Osteoblast (primary cell): ENCODE data around the gene JAZF1. TPM values are rescaled to one million over a fixed set of nuclear protein-coding genes. Genes with fewer than 3 reads are reported as not detected.

Source experiments
- DNase-seq: peaks from one replicate; pipeline ENCODE4 v3.0.0; 2011; ENCODE audit warnings: low spot score, mixed read lengths; ENCODE audit not compliant: insufficient read length; ENCODE audit errors: missing footprints
- H2AFZ ChIP-seq: 2 replicates; pipeline ENCODE4 v1.6.0; 2011; ENCODE audit warnings: mild to moderate bottlenecking, low read length
- H3K27ac ChIP-seq: 2 replicates; pipeline ENCODE4 v1.5.1; 2011; ENCODE audit warnings: mild to moderate bottlenecking, low read depth, low read length, moderate library complexity
- H3K27me3 ChIP-seq: 2 replicates; pipeline ENCODE4 v1.6.0; 2012; ENCODE audit warnings: mild to moderate bottlenecking, control low read depth, inconsistent platforms, low read length, moderate library complexity; ENCODE audit not compliant: insufficient read depth
- H3K36me3 ChIP-seq: 2 replicates; pipeline ENCODE4 v1.5.1; 2011; ENCODE audit warnings: mild to moderate bottlenecking, low read length, control low read depth, moderate library complexity; ENCODE audit not compliant: insufficient read depth
- H3K4me1 ChIP-seq: 2 replicates; pipeline ENCODE4 v1.5.1; 2011; ENCODE audit warnings: mild to moderate bottlenecking, low read length, control low read depth, moderate library complexity; ENCODE audit not compliant: insufficient read depth
- H3K4me2 ChIP-seq: 2 replicates; pipeline ENCODE4 v1.6.0; 2011; ENCODE audit warnings: mild to moderate bottlenecking, low read length; ENCODE audit not compliant: insufficient read depth
- H3K4me3 ChIP-seq: fragments of 200-600 bp; sonication (generic); 3 replicates; pipeline ENCODE4 v1.5.1; 2012; ENCODE audit warnings: mild to moderate bottlenecking, low read length, inconsistent platforms; ENCODE audit not compliant: insufficient read depth
- H3K79me2 ChIP-seq: 2 replicates; pipeline ENCODE4 v1.6.0; 2012; ENCODE audit warnings: mild to moderate bottlenecking, low read length, control low read depth, inconsistent platforms; ENCODE audit not compliant: insufficient read depth
- H3K9me3 ChIP-seq: 2 replicates; pipeline ENCODE4 v1.5.1; 2011; ENCODE audit warnings: low read depth, low read length, control low read depth
- H4K20me1 ChIP-seq: 2 replicates; pipeline ENCODE4 v1.6.0; 2012; ENCODE audit warnings: mild to moderate bottlenecking, low read length, control low read depth; ENCODE audit not compliant: insufficient read depth
- total RNA-seq: library from RNA; depleted of rRNA; stranded (reverse); fragments of >200 nt; gene quantifications from 2 replicates; pipeline ENCODE4 v1.2.3, GENCODE V29; 2012
- TF ChIP-seq, protein P1 (sequence below): IDR thresholded peaks from 2 replicates; pipeline ENCODE4 v1.5.1; 2011; ENCODE audit warnings: mild to moderate bottlenecking, low read depth, low read length, moderate library complexity; ENCODE audit errors: extremely low read depth

The JAZF1 gene
- total RNA-seq, 1 donor, result 15.9 TPM

DNA sequence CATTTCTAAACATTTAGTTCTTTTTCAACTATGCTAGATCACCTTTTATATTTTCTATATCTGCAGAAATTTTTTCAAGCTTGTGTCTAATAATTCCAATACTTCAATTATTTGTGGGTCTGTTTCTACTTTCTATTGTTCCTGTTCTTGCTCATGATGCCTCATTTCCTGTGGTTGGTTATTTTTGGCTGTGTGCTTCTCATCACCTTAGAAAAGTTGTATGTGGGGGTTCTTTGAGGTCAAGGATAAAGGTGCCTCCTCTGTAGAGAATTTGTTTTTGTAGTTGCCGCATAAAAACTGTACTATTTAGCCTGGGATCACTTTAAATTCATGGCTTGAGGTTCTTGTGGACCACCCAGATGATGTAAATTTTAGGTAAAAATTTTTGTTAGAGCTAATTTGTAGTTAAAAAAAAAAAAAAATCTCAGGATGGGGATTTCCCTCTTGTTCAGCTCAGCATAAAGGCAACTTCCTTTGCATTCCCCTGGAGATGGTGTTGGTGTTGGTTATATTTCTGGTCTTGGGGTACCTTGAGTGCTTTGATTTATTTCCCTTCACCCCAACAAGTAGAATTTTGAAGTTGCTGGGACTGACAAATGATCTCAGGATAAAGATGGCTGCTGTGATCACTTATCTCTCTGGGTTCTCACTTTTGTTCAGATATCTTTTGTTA, 27.0 kb upstream of the JAZF1 start:
- no peak overlapping the region for H3K4me3 ChIP-seq
- no peaks in the 10 kb centered on the region for H4K20me1 ChIP-seq
- no peaks in the 10 kb centered on the region for H3K9me3 ChIP-seq
- H3K27ac ChIP-seq, result no peak overlapping the region
- no peak overlapping the region for H3K4me2 ChIP-seq
- H3K27me3 ChIP-seq, result no peaks in the 10 kb centered on the region
- no peak for DNase-seq
- no peaks in the 10 kb centered on the region for H3K79me2 ChIP-seq
- no peak overlapping the region for H2AFZ ChIP-seq
- no peaks in the 10 kb centered on the region for H3K36me3 ChIP-seq
- TF ChIP-seq, protein P1, sequence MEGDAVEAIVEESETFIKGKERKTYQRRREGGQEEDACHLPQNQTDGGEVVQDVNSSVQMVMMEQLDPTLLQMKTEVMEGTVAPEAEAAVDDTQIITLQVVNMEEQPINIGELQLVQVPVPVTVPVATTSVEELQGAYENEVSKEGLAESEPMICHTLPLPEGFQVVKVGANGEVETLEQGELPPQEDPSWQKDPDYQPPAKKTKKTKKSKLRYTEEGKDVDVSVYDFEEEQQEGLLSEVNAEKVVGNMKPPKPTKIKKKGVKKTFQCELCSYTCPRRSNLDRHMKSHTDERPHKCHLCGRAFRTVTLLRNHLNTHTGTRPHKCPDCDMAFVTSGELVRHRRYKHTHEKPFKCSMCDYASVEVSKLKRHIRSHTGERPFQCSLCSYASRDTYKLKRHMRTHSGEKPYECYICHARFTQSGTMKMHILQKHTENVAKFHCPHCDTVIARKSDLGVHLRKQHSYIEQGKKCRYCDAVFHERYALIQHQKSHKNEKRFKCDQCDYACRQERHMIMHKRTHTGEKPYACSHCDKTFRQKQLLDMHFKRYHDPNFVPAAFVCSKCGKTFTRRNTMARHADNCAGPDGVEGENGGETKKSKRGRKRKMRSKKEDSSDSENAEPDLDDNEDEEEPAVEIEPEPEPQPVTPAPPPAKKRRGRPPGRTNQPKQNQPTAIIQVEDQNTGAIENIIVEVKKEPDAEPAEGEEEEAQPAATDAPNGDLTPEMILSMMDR, result no peak
- peaks cover 14% of the 10 kb centered on the region for H3K4me1 ChIP-seq

DNA sequence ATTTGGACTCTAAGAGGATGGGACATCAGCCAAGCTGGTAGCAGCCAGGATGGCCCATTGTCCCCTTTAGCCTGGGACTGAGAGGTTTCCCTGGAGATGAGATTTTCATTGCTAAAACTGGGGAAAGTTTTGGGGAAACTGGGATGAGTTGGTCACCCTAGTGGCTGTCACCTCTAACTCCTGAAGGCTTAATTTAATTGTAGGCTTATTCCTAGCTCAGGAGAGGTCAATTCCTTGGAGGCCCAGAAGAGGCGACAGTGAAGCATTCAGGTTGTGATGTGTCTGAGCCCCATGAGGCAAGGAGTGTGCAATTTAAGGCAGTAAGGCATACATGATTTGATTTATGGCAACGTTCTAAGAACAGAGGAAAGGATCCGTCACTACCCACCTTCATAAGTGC, 24.9 kb upstream of the JAZF1 start:
- TF ChIP-seq, protein P1, result no peak
- no peaks in the 10 kb centered on the region for H3K36me3 ChIP-seq
- H3K9me3 ChIP-seq, result no peaks in the 10 kb centered on the region

DNA sequence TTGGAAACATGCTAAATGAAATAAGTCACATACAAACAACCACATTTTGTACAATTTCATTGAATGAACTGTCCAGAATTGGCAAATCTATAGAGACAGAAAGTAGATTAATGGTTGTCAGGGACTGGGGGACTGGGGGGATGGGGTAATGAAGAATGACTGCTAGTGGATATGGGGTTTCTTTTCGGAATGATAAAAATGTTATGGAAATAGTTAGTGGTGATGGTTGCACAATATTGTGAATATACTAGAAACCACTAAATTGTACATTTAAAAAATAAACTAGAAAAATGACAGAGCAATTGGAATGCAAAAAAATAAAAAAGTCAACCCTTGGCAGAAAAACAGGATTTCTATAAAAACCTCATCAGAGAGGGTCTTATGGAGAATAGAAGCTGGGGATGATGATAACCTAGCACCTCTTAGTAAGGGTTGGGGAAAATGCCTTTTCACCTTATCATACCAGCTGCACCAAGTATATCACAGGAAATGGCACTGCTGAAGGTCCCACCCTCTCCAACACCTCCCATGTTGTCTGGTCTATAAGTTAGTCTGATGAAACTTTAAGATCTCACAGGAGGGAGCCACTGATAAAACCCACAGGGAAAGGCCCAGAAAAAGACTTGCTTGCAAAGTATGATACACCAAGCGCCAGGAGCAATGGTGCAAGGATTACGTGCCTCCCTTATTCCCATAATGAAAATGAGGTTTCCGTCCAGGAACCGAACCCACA, 23.1 kb upstream of the JAZF1 start:
- no peaks in the 10 kb centered on the region for H3K36me3 ChIP-seq
- no peak overlapping the region for H3K27ac ChIP-seq
- no peaks in the 10 kb centered on the region for H3K9me3 ChIP-seq
- peaks cover 8% of the 10 kb centered on the region for H3K4me1 ChIP-seq
- H3K4me3 ChIP-seq, result peak overlapping the region; percentile 16
- H3K4me2 ChIP-seq, result peak overlapping the region; percentile 23
- H3K27me3 ChIP-seq, result no peaks in the 10 kb centered on the region
- no peak overlapping the region for H2AFZ ChIP-seq
- no peaks in the 10 kb centered on the region for H3K79me2 ChIP-seq
- no peaks in the 10 kb centered on the region for H4K20me1 ChIP-seq
- TF ChIP-seq, protein P1, result no peak
- no peak for DNase-seq

More for the DNA sequence above, 24.9 kb upstream of the JAZF1 start:
- Histone ChIP-seq H4K20me1 (no peaks in the 10 kb centered on the region), H3K27me3 (no peaks in the 10 kb centered on the region), H3K27ac (no peak overlapping the region), H3K79me2 (no peaks in the 10 kb centered on the region), H3K4me2 (no peak overlapping the region), H2AFZ (no peak overlapping the region), H3K4me1 (peaks cover 8% of the 10 kb centered on the region), H3K4me3 (no peak overlapping the region)
- no peak for DNase-seq

DNA sequence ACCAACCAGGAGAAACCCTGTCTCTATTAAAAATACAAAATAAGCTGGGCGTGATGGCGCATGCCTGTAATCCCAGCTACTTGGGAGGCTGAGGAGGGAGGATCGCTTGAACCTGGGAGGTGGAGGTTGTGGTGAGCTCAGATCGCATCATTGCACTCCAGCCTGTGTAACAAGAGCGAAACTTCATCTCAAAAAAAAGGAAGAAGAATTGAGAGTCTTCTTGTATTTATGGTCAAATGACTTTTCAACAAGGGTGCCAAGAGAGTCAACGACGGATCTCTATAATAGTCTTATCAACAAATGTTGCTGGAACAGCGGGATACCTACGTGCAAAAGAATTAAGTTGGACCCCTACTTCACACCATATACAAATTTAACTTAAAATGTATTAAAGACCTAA, 21.6 kb upstream of the JAZF1 start:
- Histone ChIP-seq H2AFZ (no peak overlapping the region), H3K4me2 (no peak overlapping the region), H3K4me3 (no peak overlapping the region), H3K36me3 (no peaks in the 10 kb centered on the region), H3K9me3 (no peaks in the 10 kb centered on the region), H3K27me3 (no peaks in the 10 kb centered on the region), H4K20me1 (no peaks in the 10 kb centered on the region), H3K4me1 (peaks cover 8% of the 10 kb centered on the region), H3K79me2 (no peaks in the 10 kb centered on the region), H3K27ac (no peak overlapping the region)
- no peak for DNase-seq
- TF ChIP-seq, protein P1, result no peak
